GM10266 (cell line): Measurements from ENCODE around the gene FITM2.

Source experiments
- DNase-seq: peaks from one replicate; pipeline ENCODE4 v3.0.0; 2012; ENCODE audit errors: extremely low spot score
- TF ChIP-seq, protein P1 (sequence below): IDR thresholded peaks from 2 replicates; pipeline ENCODE4 v1.5.1; 2012; ENCODE audit warnings: mild to moderate bottlenecking, low read depth; ENCODE audit not compliant: control insufficient read depth, insufficient read depth; ENCODE audit errors: missing control alignments

Gene FITM2

DNA sequence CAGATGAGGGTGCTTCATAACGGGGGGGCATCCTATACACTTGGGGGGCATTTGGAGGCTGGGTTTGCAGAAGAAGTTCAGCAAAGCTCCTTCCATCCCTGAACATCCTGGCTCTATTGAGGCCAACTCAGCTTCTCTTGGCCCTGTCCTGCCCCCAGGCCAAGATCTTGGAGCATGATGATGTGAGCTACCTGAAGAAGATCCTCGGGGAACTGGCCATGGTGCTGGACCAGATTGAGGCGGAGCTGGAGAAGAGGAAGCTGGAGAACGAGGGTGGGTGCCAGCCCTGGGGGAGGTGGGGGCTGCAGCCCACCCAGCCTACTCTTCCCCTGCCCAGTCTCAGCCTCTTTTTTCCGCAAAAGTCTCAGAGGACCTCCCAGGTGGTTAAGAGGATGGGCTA, 46.7 kb downstream of the FITM2 start:
- no peak for DNase-seq
- TF ChIP-seq, protein P1, sequence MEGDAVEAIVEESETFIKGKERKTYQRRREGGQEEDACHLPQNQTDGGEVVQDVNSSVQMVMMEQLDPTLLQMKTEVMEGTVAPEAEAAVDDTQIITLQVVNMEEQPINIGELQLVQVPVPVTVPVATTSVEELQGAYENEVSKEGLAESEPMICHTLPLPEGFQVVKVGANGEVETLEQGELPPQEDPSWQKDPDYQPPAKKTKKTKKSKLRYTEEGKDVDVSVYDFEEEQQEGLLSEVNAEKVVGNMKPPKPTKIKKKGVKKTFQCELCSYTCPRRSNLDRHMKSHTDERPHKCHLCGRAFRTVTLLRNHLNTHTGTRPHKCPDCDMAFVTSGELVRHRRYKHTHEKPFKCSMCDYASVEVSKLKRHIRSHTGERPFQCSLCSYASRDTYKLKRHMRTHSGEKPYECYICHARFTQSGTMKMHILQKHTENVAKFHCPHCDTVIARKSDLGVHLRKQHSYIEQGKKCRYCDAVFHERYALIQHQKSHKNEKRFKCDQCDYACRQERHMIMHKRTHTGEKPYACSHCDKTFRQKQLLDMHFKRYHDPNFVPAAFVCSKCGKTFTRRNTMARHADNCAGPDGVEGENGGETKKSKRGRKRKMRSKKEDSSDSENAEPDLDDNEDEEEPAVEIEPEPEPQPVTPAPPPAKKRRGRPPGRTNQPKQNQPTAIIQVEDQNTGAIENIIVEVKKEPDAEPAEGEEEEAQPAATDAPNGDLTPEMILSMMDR, result no peak

DNA sequence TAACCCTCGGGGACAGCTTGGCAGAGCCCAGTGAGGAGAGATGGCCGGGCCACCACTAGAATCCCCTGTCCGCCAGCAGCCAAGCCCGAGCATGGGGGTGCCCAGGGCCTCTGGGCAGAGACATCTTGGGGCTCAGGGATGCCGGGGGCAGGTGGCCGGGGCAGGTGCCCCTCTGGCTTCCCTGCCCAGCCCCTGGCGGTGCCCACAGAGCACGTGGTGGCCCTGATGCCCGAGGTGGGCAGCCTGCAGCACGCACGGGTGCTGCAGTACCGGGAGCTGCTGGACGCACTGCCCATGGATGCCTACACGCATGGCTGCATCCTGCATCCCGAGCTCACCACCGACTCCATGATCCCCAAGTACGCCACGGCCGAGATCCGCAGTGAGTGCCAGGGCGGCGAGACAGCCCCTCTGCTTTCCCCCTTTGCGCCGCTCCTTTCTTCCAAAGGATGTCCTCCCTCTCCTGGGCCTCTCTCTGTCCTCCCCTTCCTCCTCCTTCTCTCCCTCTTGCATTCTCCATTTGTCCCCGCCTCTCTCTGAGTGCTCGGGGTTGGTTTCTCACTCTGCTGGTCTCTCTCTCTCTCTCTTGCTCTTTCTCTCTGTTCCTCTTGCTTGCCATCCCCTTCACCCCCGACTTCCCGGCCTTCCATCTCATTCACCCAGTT, 52.6 kb downstream of the FITM2 start:
- TF ChIP-seq, protein P1, result no peak
- DNase-seq, result no peak

DNA sequence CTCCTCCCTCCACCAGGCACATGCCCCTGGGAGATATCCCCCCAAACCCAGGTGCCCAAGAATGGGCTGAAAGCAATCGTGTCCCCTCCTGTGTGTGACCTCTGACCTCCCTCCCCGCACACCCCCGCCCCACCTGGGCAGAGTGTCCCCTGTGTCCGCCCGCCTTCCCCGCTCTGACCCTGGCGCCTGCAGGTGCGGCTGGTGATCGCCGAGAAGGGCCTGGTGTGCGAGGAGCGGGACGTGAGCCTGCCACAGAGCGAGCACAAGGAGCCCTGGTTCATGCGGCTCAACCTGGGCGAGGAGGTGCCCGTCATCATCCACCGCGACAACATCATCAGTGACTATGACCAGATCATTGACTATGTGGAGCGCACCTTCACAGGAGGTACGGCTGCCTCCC, 54.0 kb downstream of the FITM2 start:
- TF ChIP-seq, protein P1, result no peak
- no peak for DNase-seq

DNA sequence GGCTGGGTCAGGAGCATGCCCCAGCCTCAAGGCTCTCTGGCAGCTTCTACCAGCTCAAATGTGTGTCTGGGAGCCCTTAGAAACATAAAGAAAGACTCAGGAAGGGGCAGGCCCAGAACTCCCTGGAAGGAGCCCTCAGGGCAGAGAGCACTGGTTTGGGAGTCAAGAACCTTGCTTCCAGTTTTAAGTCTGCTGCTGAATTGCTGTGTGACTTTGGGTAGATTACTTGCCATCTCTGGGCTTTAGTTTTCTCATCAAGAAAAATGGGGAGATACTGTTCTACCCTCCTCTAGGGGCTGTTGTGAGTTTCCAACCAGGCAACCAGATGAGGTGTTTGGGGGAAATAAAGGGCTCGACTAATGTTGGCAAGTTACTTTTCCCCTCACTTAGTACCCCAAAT, 55.1 kb downstream of the FITM2 start:
- DNase-seq, result no peak
- TF ChIP-seq, protein P1, result no peak

DNA sequence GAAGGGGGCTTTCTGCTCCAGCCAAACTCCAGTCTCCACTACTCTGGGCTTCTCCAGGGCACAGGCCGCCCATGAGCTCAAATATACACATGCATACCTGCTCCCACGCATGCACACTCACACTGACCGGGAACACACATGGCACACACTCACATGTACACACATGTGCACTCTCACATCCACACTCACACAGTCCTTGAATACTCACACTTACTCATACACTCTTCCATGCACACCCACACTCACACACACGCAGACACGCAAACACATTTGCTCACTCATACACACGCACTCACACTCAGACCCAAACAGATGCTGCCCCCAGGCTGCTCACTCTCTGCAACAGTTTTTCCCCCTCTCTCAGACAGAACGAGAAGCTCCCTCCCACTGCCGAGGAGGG, 56.9 kb downstream of the FITM2 start:
- DNase-seq, result no peak
- TF ChIP-seq, protein P1, result no peak

DNA sequence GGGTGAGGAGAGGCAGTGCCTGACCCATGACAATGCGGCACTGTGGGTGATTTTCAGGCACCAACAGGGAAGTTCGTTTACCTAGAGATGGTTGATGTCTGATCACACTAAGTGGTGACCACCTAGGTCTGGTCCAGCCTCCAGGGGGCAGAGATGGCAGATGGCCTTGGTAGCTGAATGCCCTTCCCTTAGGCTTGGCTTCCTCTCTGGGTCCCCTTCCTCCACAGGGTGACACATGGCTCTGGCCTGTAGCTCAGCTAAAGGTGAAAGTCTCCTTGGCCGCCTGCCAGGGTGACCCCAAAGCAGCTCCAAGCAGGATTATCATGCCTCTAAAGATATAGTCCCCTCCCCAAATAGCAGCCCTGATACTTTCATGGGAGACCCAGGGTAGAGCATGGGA, 57.5 kb downstream of the FITM2 start:
- TF ChIP-seq, protein P1, result no peak

More for the DNA sequence above, 57.5 kb downstream of the FITM2 start:
- DNase-seq, result no peak
